Colonic mucosa (tissue), 4 donors: ENCODE data around the gene NECAB3. TPM values are rescaled to one million over a fixed set of nuclear protein-coding genes. Genes with fewer than 3 reads are reported as not detected.

Experiments
- DNase-seq: peaks from one replicate; pipeline ENCODE4 v3.0.0-alpha.2; 2020
- H3K27ac ChIP-seq: fragments of 200-600 bp; one replicate; pipeline ENCODE4 v1.8.0; 2021
- H3K27me3 ChIP-seq: fragments of 200-600 bp; one replicate; pipeline ENCODE4 v1.8.0; 2021
- H3K36me3 ChIP-seq: fragments of 200-600 bp; one replicate; pipeline ENCODE4 v1.8.0; 2021
- H3K4me1 ChIP-seq: fragments of 200-600 bp; one replicate; pipeline ENCODE4 v1.8.0; 2021; ENCODE audit warnings: mild to moderate bottlenecking
- H3K4me3 ChIP-seq: fragments of 200-600 bp; one replicate; pipeline ENCODE4 v1.8.0; 2021
- H3K9ac ChIP-seq, 2 donors: one replicate each; pipeline ENCODE4 v1.7.0; 2013; ENCODE audit warnings: control low read depth in 2 of 2, low read depth in 2 of 2, low read length in 2 of 2
- H3K9me3 ChIP-seq: fragments of 200-600 bp; one replicate; pipeline ENCODE4 v1.8.0; 2021
- intact Hi-C: fragments of 100-400 bp; cut with DNase I; formaldehyde crosslinking; loops from one replicate; pipeline ENCODE4 v1.14.1; 2022
- total RNA-seq, 2 donors: library from RNA; stranded (reverse); fragmentation: NEBNext Ultra II Directional in 1 of 2; extraction: Animal tissue kit (Norgen Biotek cat#: 25700) in 1 of 2; gene quantifications; one replicate each; pipeline ENCODE4 v1.2.1, GENCODE V29; 2021
- TF ChIP-seq, protein P1 (sequence below): fragments of 200-600 bp; IDR thresholded peaks from one replicate; pipeline ENCODE4 v1.8.0; 2022; ENCODE audit warnings: antibody characterized with exemption, mild to moderate bottlenecking
- donor health status: healthy.
- donor health status: DM: no; HTN: no; CAD: no.
- donor health status: DM: no; HTN: no; CAD: no.

The NECAB3 gene
- total RNA-seq, 2 donors from 2014 or later, result 30.3 to 61.3 TPM

GRCh38 chr20:33716498-33716897 lies 42.3 kb upstream of the NECAB3 start:
- Histone ChIP-seq H3K27ac (no peak overlapping the region), H3K36me3 (no peaks in the 10 kb centered on the region), H3K27me3 (no peaks in the 10 kb centered on the region), H3K4me1 (no peaks in the 10 kb centered on the region), H3K9me3 (no peaks in the 10 kb centered on the region), H3K9ac (no peak overlapping the region), H3K4me3 (no peak overlapping the region)
- intact Hi-C loops, result no loop called here
- TF ChIP-seq, protein P1, sequence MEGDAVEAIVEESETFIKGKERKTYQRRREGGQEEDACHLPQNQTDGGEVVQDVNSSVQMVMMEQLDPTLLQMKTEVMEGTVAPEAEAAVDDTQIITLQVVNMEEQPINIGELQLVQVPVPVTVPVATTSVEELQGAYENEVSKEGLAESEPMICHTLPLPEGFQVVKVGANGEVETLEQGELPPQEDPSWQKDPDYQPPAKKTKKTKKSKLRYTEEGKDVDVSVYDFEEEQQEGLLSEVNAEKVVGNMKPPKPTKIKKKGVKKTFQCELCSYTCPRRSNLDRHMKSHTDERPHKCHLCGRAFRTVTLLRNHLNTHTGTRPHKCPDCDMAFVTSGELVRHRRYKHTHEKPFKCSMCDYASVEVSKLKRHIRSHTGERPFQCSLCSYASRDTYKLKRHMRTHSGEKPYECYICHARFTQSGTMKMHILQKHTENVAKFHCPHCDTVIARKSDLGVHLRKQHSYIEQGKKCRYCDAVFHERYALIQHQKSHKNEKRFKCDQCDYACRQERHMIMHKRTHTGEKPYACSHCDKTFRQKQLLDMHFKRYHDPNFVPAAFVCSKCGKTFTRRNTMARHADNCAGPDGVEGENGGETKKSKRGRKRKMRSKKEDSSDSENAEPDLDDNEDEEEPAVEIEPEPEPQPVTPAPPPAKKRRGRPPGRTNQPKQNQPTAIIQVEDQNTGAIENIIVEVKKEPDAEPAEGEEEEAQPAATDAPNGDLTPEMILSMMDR, result no peak
- no peak for DNase-seq

DNA sequence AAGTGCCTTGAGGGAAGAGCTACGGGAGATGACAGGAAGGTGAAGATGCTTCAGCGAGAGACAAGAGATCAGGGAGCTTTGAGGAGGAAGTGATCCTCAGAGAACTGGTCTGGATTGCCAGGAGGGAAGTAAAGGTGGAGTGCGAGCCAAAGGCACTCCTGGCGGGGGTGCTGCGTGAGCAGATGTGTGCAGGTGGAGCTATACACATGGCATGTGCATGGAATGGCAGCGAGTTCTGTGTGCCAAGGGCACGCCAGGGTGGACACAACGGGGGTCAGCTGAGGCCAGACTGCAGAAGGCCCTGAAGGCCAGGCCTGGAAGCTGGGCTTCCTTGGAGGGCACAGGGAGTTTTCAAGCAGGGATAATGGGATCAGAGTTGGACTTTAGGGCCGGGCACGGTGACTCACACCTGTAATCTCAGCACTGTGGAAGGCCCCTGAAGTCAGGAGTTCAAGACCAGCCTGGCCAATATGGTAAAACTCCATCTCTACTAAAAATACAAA lies 39.7 kb upstream of the NECAB3 start:
- Histone ChIP-seq H3K9ac (no peak overlapping the region), H3K27ac (no peak overlapping the region), H3K9me3 (no peaks in the 10 kb centered on the region), H3K4me3 (no peak overlapping the region), H3K4me1 (no peaks in the 10 kb centered on the region), H3K36me3 (no peaks in the 10 kb centered on the region), H3K27me3 (no peaks in the 10 kb centered on the region)
- TF ChIP-seq, protein P1, result no peak
- intact Hi-C loops, result no loop called here
- no peak for DNase-seq

DNA sequence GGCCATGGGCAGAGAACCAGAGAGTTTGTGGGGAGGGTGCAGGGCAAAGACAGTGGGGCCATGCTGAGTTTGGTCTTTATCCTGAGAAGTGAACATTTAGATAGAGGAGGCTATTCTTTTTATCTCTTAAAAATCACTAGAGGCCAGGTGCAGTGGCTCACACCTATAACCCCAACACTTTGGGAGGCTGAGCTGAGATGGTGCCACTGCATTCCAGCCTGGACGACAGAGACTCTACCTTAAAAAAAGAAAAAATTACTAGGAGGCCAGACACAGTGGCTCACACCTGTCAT lies 37.2 kb upstream of the NECAB3 start:
- Histone ChIP-seq H3K4me3 (no peak overlapping the region), H3K4me1 (no peaks in the 10 kb centered on the region), H3K27me3 (no peaks in the 10 kb centered on the region), H3K9me3 (no peaks in the 10 kb centered on the region), H3K36me3 (no peaks in the 10 kb centered on the region), H3K9ac (no peak overlapping the region), H3K27ac (no peak overlapping the region)
- intact Hi-C loops, result no loop called here
- DNase-seq, result no peak
- TF ChIP-seq, protein P1, result no peak

DNA sequence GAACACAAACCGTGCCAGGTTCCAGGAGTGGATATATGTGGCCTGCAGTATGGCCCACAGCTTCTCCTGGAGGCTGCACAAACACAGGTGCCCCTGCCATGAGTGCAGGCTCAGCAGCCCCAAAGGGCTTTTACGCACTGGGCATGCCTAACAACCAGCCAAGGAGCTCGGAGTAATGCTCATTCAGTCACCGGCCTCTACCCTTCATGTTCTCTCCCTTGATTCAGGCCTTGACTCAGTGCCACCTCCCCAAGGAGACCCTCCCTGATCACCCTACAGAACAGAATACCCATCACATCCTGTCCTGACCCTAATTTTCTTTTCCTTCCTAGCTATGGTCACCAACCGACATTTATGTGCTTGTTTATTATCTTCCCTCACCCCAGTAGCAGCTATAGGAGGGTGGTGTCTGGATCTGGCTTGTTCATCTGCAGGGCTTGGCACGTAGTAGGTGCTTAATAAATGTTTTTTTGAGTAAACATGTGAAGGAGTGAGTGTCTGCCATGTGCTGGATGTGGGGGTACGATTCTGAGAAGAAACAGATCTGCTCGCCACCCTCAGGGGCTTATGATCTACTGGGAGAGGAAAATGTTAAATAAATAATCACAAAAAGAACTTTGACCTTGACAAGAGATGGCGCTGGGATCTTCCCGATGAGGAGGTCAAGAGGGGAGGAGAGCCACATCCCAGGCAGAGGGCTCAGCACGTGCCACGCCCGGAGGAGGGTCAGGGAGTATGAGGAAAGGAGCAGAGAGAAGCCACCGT lies 36.6 kb upstream of the NECAB3 start:
- Histone ChIP-seq H3K27me3 (no peaks in the 10 kb centered on the region), H3K36me3 (no peaks in the 10 kb centered on the region), H3K4me1 (no peaks in the 10 kb centered on the region), H3K4me3 (no peak overlapping the region), H3K27ac (no peak overlapping the region), H3K9ac (no peak overlapping the region), H3K9me3 (no peaks in the 10 kb centered on the region)
- TF ChIP-seq, protein P1, result no peak
- intact Hi-C loops, result no loop called here
- no peak for DNase-seq

DNA sequence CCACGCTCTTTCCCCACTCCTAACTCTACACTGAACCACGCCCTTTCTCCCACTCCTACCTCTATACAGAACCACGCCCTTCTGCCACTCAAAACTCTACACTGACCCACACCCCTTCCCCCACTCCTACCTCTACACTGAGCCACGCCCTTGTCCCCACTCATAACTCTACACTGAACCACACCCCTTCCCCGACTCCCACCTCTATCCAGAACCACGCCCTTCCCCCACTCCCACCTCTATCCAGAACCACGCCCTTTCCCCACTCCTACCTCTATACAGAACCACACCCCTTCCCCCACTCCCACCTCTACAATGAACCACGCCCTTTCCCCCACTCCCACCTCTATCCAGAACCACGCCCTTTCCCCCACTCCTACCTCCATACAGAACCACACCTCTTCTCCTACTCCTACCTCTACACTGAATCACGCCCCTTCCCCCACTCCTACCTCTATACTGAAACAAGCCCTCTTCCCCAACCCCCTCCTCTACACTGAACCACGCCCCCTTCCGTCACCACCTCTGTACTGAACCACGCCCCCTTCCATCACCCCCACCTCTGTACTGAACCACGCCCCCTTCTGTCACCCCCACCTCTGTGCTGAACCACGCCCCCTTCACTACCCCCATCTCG lies 35.8 kb upstream of the NECAB3 start:
- H3K36me3 ChIP-seq, result no peaks in the 10 kb centered on the region
- H3K9me3 ChIP-seq, result no peaks in the 10 kb centered on the region
- H3K4me1 ChIP-seq, result no peaks in the 10 kb centered on the region
- no peak overlapping the region for H3K27ac ChIP-seq
- no peak overlapping the region for H3K9ac ChIP-seq
- intact Hi-C loops, result no loop called here
- H3K4me3 ChIP-seq, result no peak overlapping the region
- TF ChIP-seq, protein P1, result no peak
- DNase-seq, result peak; percentile 38
- H3K27me3 ChIP-seq, result no peaks in the 10 kb centered on the region
